ENCODE results near the gene LILRA6. TPM values are rescaled to one million over a fixed set of nuclear protein-coding genes. Genes with fewer than 3 reads are reported as not detected.

Gene LILRA6
- total and polyA plus RNA-seq, 10 of the 15 experiments (the other 5 are each of a cell fraction or from before 2014, with no cell fraction given), result 0.04 to 1.7 (median 0.09) TPM; not detected in 2

DNA sequence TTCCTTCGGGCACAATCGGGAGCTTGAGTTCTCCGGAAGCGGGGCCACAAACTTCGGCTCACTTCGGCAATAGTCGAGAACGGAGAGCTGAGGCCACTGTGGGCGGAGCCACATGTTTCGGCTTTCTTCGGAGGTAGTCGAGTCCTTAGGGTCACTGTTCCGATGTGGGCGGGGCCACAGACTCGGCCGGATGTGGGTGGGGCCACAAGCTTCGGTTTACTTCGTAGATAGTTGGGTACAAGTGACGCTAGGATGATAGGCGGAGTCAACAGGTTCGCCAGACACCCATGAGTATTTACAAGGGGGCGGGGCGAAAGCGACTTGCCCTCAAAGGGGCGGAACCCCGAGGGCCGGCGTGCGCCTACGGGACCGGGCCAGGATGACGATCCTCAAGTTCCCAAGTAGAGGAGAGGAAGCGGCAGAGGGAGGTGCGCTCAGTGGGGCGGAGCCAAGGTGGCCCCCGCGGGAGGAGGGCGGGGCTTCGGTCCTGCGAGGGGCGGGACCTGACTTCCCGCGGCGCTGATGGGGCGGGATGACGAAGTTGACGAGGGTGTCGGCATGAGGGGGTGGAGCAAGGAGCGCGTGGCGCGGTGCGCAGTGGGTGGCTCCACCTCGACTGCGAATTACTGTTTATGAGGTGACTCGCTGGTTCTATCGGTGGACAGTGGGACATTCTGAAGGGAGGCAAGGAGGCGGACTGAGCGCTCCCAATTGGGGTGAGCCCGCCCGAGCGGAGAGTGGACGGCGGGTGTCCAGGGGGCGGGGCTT, 52.7 kb downstream of the LILRA6 start:
- ChIA-PET POLR2A (interaction anchor here (0.6 to 6.1 kb wide), 14 partner anchors 12 to 1655 kb away, joined by 3 to 100 read pairs (median 5); partner anchors contain the start of genes CNOT3, LAIR1, LENG1 and LENG8), CTCF (interaction anchor here (0.6 to 3.9 kb wide), 16 partner anchors 10 to 1557 kb away, joined by 3 to 21 read pairs (median 6); partner anchors contain the start of genes CNOT3, LENG9, RPS9 and TMC4), SMC1A (ENCODE audit: uncharacterized antibody, unreplicated experiment) (interaction anchor here (0.7 to 4.8 kb wide), 13 partner anchors 9 to 135 kb away, joined by 3 to 26 read pairs (median 4); partner anchors contain the start of genes LENG1 and RPS9), RAD21 (ENCODE audit: unreplicated experiment) (interaction anchor here (0.6 to 2.7 kb wide), 16 partner anchors 9 to 1464 kb away, joined by 3 to 23 read pairs (median 4); partner anchors contain the start of genes CNOT3 and LENG1)
- Histone ChIP-seq H3K4me2 (ENCODE audit: control insufficient read depth, insufficient read depth) (peak overlapping the region; percentile 71), H3K36me3 (ENCODE audit: control insufficient read depth in 2 of 2, insufficient read depth in 2 of 2, low read length in 1 of 2) (peaks cover 2 to 4% of the 10 kb centered on the region in 2 experiments; a peak in 3 of 4 replicates), H2AFZ (ENCODE audit: control insufficient read depth, low read depth, low read length) (peak overlapping the region; percentile 97), H4K20me1 (ENCODE audit: control insufficient read depth, insufficient read depth) (no peaks in the 10 kb centered on the region), H3K4me1 (ENCODE audit: control insufficient read depth, insufficient read depth, low read length) (peaks cover 14% of the 10 kb centered on the region), H3K9me3 (replicated peaks; ENCODE audit: control insufficient read depth, insufficient read depth, low read length) (no peaks in the 10 kb centered on the region), H3K9ac (ENCODE audit: control insufficient read depth, insufficient read depth, low read length) (peak overlapping the region; percentile 90), H3K27me3 (replicated peaks in 1 of 2; ENCODE audit: control insufficient read depth in 2 of 2, insufficient read depth in 2 of 2, low read length in 1 of 2) (no peaks in the 10 kb centered on the region), H3K79me2 (ENCODE audit: control insufficient read depth, insufficient read depth, low read length) (peaks cover 19% of the 10 kb centered on the region), H3K27ac (ENCODE audit: control insufficient read depth, insufficient read depth) (peak overlapping the region; percentile 99), H3K4me3 (peak overlapping the region; percentile 62)
- no TSS peak for BruUV-seq (replicated peaks)
- FAIRE-seq, result peak; percentile 100
- in situ Hi-C loops (cut with MboI), result no loop called here
- under 1% methylated on average over 61 of the region's 65 CpGs for WGBS (ENCODE audit: insufficient coverage, insufficient replicate concordance, low lambda C conversion rate, missing lambda C conversion rate)
- intact Hi-C loops (cut with micrococcal nuclease; ENCODE audit: unreplicated experiment), result loop anchor here (1.0 kb wide), 1 partner anchor 31 kb away; the partner anchor contains the start of gene LENG1
- DNase-seq (ENCODE audit: low read depth, low spot score), result peak; percentile 97
- peak; percentile 73 for ATAC-seq
- TF ChIP-seq RUNX3 (IDR thresholded peaks at IDR 0.05; ENCODE audit: low read length), result peak; percentile 25; the same call in 1 of the 2 replicates
- peak; percentile 44; the same call in 1 of the 2 replicates for TF ChIP-seq SMARCA5 (IDR thresholded peaks at IDR 0.05)
- TF ChIP-seq SREBF1 (IDR thresholded peaks at IDR 0.05; ENCODE audit: low read length), result 0 out of 2 replicates have a peak, but pooled peaks have one; percentile 38
- TF ChIP-seq NBN (IDR thresholded peaks at IDR 0.05), result peak; percentile 88
- TF ChIP-seq SREBF2 (IDR thresholded peaks at IDR 0.05; ENCODE audit: low read length), result no peak
- TF ChIP-seq, protein P1, sequence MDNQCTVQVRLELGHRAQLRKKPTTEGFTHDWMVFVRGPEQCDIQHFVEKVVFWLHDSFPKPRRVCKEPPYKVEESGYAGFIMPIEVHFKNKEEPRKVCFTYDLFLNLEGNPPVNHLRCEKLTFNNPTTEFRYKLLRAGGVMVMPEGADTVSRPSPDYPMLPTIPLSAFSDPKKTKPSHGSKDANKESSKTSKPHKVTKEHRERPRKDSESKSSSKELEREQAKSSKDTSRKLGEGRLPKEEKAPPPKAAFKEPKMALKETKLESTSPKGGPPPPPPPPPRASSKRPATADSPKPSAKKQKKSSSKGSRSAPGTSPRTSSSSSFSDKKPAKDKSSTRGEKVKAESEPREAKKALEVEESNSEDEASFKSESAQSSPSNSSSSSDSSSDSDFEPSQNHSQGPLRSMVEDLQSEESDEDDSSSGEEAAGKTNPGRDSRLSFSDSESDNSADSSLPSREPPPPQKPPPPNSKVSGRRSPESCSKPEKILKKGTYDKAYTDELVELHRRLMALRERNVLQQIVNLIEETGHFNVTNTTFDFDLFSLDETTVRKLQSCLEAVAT (IDR thresholded peaks at IDR 0.05), result peak; percentile 40; the same call in 1 of the 2 replicates
- peak; percentile 74; the same call in 1 of the 2 replicates for TF ChIP-seq HDGF (IDR thresholded peaks at IDR 0.05)
- peak in 1 of 2 experiments; percentile 43; a peak in 1 of 3 replicates for TF ChIP-seq EGR1 (IDR thresholded peaks at IDR 0.05; ENCODE audit: borderline replicate concordance in 1 of 2, low read depth in 2 of 2, low read length in 2 of 2)
- peak; percentile 43; the same call in 1 of the 2 replicates for TF ChIP-seq YY1 (IDR thresholded peaks at IDR 0.05; ENCODE audit: low read depth, low read length)
- TF ChIP-seq, protein P2, sequence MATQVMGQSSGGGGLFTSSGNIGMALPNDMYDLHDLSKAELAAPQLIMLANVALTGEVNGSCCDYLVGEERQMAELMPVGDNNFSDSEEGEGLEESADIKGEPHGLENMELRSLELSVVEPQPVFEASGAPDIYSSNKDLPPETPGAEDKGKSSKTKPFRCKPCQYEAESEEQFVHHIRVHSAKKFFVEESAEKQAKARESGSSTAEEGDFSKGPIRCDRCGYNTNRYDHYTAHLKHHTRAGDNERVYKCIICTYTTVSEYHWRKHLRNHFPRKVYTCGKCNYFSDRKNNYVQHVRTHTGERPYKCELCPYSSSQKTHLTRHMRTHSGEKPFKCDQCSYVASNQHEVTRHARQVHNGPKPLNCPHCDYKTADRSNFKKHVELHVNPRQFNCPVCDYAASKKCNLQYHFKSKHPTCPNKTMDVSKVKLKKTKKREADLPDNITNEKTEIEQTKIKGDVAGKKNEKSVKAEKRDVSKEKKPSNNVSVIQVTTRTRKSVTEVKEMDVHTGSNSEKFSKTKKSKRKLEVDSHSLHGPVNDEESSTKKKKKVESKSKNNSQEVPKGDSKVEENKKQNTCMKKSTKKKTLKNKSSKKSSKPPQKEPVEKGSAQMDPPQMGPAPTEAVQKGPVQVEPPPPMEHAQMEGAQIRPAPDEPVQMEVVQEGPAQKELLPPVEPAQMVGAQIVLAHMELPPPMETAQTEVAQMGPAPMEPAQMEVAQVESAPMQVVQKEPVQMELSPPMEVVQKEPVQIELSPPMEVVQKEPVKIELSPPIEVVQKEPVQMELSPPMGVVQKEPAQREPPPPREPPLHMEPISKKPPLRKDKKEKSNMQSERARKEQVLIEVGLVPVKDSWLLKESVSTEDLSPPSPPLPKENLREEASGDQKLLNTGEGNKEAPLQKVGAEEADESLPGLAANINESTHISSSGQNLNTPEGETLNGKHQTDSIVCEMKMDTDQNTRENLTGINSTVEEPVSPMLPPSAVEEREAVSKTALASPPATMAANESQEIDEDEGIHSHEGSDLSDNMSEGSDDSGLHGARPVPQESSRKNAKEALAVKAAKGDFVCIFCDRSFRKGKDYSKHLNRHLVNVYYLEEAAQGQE (IDR thresholded peaks at IDR 0.05; ENCODE audit: low read depth, low read length), result no peak
- TF ChIP-seq SUPT20H (IDR thresholded peaks at IDR 0.05; ENCODE audit: borderline replicate concordance, control insufficient read depth, low read depth, low read length), result no peak
- TF ChIP-seq ZNF622 (IDR thresholded peaks at IDR 0.05), result no peak
- TF ChIP-seq SPI1 (IDR thresholded peaks at IDR 0.05; ENCODE audit: borderline replicate concordance, insufficient read depth, low read depth, low read length), result peak; percentile 65; the same call in 1 of the 2 replicates
- TF ChIP-seq, protein P3, sequence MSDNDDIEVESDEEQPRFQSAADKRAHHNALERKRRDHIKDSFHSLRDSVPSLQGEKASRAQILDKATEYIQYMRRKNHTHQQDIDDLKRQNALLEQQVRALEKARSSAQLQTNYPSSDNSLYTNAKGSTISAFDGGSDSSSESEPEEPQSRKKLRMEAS (IDR thresholded peaks at IDR 0.05; ENCODE audit: low read depth, low read length), result peak; percentile 64
- 0 out of 2 replicates have a peak, but pooled peaks have one; percentile 62 for TF ChIP-seq SIN3A (IDR thresholded peaks at IDR 0.05; ENCODE audit: low read depth, low read length)
- TF ChIP-seq, protein P4, sequence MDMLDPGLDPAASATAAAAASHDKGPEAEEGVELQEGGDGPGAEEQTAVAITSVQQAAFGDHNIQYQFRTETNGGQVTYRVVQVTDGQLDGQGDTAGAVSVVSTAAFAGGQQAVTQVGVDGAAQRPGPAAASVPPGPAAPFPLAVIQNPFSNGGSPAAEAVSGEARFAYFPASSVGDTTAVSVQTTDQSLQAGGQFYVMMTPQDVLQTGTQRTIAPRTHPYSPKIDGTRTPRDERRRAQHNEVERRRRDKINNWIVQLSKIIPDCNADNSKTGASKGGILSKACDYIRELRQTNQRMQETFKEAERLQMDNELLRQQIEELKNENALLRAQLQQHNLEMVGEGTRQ (IDR thresholded peaks at IDR 0.05; ENCODE audit: borderline replicate concordance, low read depth, low read length), result no peak
